ENCODE measurements around the gene CRK. TPM values are rescaled to one million over a fixed set of nuclear protein-coding genes. Genes with fewer than 3 reads are reported as not detected.
"Not testable (repeated sequence)": the region's sequence is repeated elsewhere in the genome, so short reads cannot be mapped to it uniquely, and the experiment has no call there.

The CRK gene
- total and polyA plus RNA-seq, 2 donors = 26.6 to 27.9 TPM

DNA sequence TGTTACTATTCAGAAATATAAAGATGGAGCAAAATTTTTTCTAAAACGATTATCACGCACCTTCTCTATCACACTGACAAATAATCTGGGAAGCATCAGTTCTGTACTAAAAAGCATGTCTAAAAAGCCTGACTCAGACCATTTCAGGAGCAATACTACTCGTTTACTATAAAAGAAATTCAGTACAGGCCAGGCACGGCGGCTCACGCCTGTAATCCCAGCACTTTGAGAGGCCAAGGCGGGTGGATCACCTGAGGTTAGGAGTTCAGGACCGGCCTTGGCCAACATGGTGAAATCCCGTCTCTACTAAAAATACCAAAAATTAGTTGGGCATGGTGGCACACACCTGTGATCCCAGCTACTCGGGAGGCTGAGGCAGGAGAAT is 77.6 kb downstream of the CRK start:
- peaks cover 8 to 37% of the 10 kb centered on the region in 2 donors for H3K36me3 ChIP-seq (ENCODE audit: control insufficient read depth in 2 of 2, insufficient read depth in 2 of 2, low read length in 1 of 2)
- H3K4me1 ChIP-seq (ENCODE audit: control insufficient read depth in 2 of 2, insufficient read depth in 2 of 2, low read length in 2 of 2) = peaks cover 10 to 22% of the 10 kb centered on the region in 2 donors
- H3K27me3 ChIP-seq (ENCODE audit: control insufficient read depth in 2 of 2, insufficient read depth in 1 of 2, low read length in 1 of 2); H3K4me3 ChIP-seq (ENCODE audit: low read length in 2 of 2); H3K9me3 ChIP-seq (ENCODE audit: control insufficient read depth in 2 of 2, insufficient read depth in 1 of 2, low read length in 1 of 2); H3K27ac ChIP-seq (ENCODE audit: low read depth in 1 of 2, low read length in 1 of 2); DNase-seq (ENCODE audit: low read depth in 6 of 9, low spot score in 9 of 9): not testable (repeated sequence)
- WGBS = 94% methylated on average over 10 of the region's 10 CpGs

DNA sequence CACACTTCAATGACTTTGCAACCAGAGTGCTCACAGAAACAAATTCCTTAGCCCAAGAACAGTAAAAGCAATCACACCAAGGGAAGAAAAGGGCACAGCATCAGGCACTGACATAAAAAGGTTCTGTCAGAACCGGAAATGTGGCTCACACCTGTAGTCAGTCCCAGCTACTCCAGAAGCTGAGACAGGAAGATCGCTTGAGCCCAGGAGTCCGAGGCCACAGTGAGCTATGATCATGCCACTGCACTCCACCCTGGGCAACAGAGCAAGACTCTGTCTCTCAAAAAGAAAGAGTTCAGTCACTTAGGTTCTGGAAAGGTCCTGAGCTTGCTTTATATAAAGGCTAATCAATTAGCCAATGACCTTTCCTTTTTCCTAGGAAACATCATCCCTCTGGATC is 78.7 kb downstream of the CRK start:
- peaks cover 10 to 22% of the 10 kb centered on the region in 2 donors for H3K4me1 ChIP-seq (ENCODE audit: control insufficient read depth in 2 of 2, insufficient read depth in 2 of 2, low read length in 2 of 2)

DNA sequence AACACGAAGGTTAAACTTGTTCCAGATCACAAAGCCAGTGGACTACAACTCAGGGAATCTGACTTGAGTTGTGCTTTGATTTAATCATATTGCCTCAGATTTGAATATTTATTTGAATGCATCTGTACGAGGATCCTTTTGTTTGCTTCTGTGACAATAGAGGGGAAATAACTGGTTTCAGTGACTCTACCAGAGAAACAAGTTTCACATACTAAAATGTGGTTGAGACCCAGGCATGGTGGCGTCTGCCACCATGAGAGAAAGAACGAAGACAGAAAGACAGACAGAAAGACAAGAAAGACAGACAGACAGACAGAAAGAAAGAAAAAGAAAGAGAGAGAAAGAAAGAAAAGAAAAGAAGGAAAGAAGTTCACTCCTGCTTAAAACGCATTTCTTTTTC is 80.0 kb downstream of the CRK start:
- no peak overlapping the region for H3K4me3 ChIP-seq (ENCODE audit: low read length in 2 of 2)
- DNase-seq (ENCODE audit: low read depth in 6 of 9, low spot score in 9 of 9) = no peak
- peaks cover 15 to 41% of the 10 kb centered on the region in 2 donors for H3K36me3 ChIP-seq (ENCODE audit: control insufficient read depth in 2 of 2, insufficient read depth in 2 of 2, low read length in 1 of 2)
- peaks cover 10 to 19% of the 10 kb centered on the region in 2 donors for H3K4me1 ChIP-seq (ENCODE audit: control insufficient read depth in 2 of 2, insufficient read depth in 2 of 2, low read length in 2 of 2)
- H3K9me3 ChIP-seq (ENCODE audit: control insufficient read depth in 2 of 2, insufficient read depth in 1 of 2, low read length in 1 of 2) = no peaks in the 10 kb centered on the region
- no peak overlapping the region for H3K27ac ChIP-seq (ENCODE audit: low read depth in 1 of 2, low read length in 1 of 2)
- WGBS = 81% methylated on average over 5 of the region's 5 CpGs
- H3K27me3 ChIP-seq (ENCODE audit: control insufficient read depth in 2 of 2, insufficient read depth in 1 of 2, low read length in 1 of 2) = no peaks in the 10 kb centered on the region

More for the DNA sequence above, 78.7 kb downstream of the CRK start:
- Histone ChIP-seq H3K36me3 (ENCODE audit: control insufficient read depth in 2 of 2, insufficient read depth in 2 of 2, low read length in 1 of 2) (peaks cover 15 to 41% of the 10 kb centered on the region in 2 donors), H3K4me3 (ENCODE audit: low read length in 2 of 2) (no peak overlapping the region), H3K9me3 (ENCODE audit: control insufficient read depth in 2 of 2, insufficient read depth in 1 of 2, low read length in 1 of 2) (no peaks in the 10 kb centered on the region), H3K27me3 (ENCODE audit: control insufficient read depth in 2 of 2, insufficient read depth in 1 of 2, low read length in 1 of 2) (no peaks in the 10 kb centered on the region), H3K27ac (ENCODE audit: low read depth in 1 of 2, low read length in 1 of 2) (no peak overlapping the region)
- 82% methylated on average over 3 of the region's 3 CpGs for WGBS
- no peak for DNase-seq (ENCODE audit: low read depth in 6 of 9, low spot score in 9 of 9)

DNA sequence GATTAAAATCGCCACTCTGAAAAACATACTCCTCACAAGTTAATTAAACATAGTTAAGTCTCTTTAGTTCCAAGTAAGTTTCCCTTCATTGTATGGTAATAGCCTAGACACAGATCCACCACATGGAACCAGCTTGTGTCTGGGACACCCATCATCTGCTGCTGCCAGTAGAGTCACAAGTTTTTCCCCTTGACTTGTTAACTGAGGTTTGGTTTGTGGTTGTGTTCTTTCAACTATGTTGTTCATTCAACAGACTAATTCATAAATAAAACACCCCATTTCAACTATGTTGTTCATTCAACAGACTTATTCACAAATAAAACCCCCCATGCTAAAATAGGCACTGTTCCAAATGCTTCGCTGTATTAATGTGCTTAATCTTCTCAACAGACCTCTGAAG is 80.4 kb downstream of the CRK start:
- DNase-seq (ENCODE audit: low read depth in 6 of 9, low spot score in 9 of 9) = no peak
- Histone ChIP-seq H3K4me3 (ENCODE audit: low read length in 2 of 2) (no peak overlapping the region), H3K9me3 (ENCODE audit: control insufficient read depth in 2 of 2, insufficient read depth in 1 of 2, low read length in 1 of 2) (no peaks in the 10 kb centered on the region), H3K36me3 (ENCODE audit: control insufficient read depth in 2 of 2, insufficient read depth in 2 of 2, low read length in 1 of 2) (peaks cover 15 to 41% of the 10 kb centered on the region in 2 donors), H3K27me3 (ENCODE audit: control insufficient read depth in 2 of 2, insufficient read depth in 1 of 2, low read length in 1 of 2) (no peaks in the 10 kb centered on the region), H3K4me1 (ENCODE audit: control insufficient read depth in 2 of 2, insufficient read depth in 2 of 2, low read length in 2 of 2) (peaks cover 10 to 19% of the 10 kb centered on the region in 2 donors), H3K27ac (ENCODE audit: low read depth in 1 of 2, low read length in 1 of 2) (no peak overlapping the region)
- WGBS = 47% methylated on average over 2 of the region's 2 CpGs

DNA sequence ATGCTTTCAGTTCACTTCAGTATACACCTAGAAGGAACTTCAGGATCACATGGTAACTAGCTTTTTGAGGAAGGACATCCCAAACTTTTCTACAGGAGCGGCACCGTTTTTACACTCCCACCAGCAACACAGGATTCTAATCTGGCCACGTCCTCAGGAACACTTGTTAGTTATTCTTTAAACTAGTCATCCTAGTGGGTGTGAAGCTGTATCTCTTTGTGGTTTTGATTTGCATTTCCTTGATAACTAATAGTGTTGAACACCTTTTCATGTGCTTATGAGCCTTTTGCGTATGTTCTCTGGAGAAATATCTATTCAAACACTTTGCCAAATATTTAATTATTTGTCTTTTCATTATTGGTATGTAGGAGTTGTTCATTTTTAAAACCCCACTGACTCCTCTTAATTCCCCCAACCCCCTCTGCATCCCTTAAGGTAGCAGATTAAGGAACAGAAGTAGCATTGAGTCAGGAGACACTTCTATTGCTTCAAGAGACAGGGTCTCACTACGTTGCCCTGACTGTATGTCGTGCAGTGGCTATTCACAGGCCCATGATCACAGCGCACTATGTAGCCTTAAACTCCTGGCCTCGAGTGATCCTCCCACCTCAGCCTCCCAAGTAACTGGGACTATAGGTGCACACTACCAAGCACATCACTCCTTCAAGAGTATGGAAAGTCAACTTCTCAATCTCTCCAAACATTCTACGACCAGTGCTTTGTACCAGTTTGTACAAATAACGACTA is 81.4 kb downstream of the CRK start:
- H3K9me3 ChIP-seq (ENCODE audit: control insufficient read depth in 2 of 2, insufficient read depth in 1 of 2, low read length in 1 of 2) = no peaks in the 10 kb centered on the region
- no peak for DNase-seq (ENCODE audit: low read depth in 6 of 9, low spot score in 9 of 9)
- H3K4me3 ChIP-seq (ENCODE audit: low read length in 2 of 2) = no peak overlapping the region
- H3K27ac ChIP-seq (ENCODE audit: low read depth in 1 of 2, low read length in 1 of 2) = no peak overlapping the region
- peaks cover 10 to 21% of the 10 kb centered on the region in 2 donors for H3K4me1 ChIP-seq (ENCODE audit: control insufficient read depth in 2 of 2, insufficient read depth in 2 of 2, low read length in 2 of 2)
- H3K36me3 ChIP-seq (ENCODE audit: control insufficient read depth in 2 of 2, insufficient read depth in 2 of 2, low read length in 1 of 2) = peaks cover 19 to 41% of the 10 kb centered on the region in 2 donors
- H3K27me3 ChIP-seq (ENCODE audit: control insufficient read depth in 2 of 2, insufficient read depth in 1 of 2, low read length in 1 of 2) = no peaks in the 10 kb centered on the region
- WGBS = 85% methylated on average over 10 of the region's 10 CpGs

DNA sequence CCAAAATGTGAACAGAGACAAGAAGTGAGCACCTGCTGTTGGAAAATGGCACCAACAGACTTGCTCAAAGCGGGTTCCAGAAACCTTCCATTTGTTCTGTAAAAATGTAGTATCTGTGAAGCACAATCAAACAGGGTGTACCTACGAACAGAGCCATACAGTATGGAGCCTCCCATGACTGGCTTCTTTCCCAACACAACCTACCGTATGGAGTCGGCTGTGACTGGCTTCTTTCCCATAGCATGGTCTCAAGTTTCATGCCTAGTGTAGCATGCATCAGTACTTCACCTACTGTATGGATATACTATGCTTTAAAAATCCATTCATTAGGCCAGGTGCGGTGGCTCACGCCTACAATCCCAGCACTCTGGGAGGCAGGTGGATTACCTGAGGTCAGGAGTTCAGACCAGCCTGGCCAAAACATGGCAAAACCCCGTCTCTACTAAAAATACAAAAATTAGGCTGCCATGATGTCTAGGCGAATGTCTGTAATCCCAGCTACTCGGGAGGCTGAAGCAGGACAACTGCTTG is 82.3 kb downstream of the CRK start:
- H3K9me3 ChIP-seq (ENCODE audit: control insufficient read depth in 2 of 2, insufficient read depth in 1 of 2, low read length in 1 of 2) = no peaks in the 10 kb centered on the region
- peaks cover 10 to 21% of the 10 kb centered on the region in 2 donors for H3K4me1 ChIP-seq (ENCODE audit: control insufficient read depth in 2 of 2, insufficient read depth in 2 of 2, low read length in 2 of 2)
- H3K4me3 ChIP-seq (ENCODE audit: low read length in 2 of 2) = no peak overlapping the region
- no peak for DNase-seq (ENCODE audit: low read depth in 6 of 9, low spot score in 9 of 9)
- H3K36me3 ChIP-seq (ENCODE audit: control insufficient read depth in 2 of 2, insufficient read depth in 2 of 2, low read length in 1 of 2) = peaks cover 19 to 41% of the 10 kb centered on the region in 2 donors
- H3K27ac ChIP-seq (ENCODE audit: low read depth in 1 of 2, low read length in 1 of 2) = no peak overlapping the region
- H3K27me3 ChIP-seq (ENCODE audit: control insufficient read depth in 2 of 2, insufficient read depth in 1 of 2, low read length in 1 of 2) = no peaks in the 10 kb centered on the region
- 93% methylated on average over 9 of the region's 9 CpGs for WGBS

DNA sequence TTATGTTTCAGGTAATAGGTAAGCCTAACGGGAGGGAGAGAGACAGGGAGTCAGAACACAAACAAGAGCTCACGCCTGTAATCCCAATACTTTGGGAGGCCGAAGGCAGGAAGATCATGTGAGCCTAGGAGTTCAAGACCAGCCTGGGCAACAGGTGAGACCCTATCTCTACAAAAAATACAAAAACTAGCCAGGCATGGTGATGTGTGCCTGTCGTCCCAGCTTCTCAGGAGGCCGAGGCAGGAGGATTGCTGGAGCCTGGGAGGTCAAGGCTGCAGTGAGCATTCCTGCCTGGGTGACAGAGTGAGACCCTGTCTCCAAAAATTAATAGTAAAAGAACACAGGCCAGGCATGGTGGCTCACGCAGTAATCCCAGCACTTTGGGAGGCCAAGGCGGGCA is 83.4 kb downstream of the CRK start:
- peaks cover 10 to 21% of the 10 kb centered on the region in 2 donors for H3K4me1 ChIP-seq (ENCODE audit: control insufficient read depth in 2 of 2, insufficient read depth in 2 of 2, low read length in 2 of 2)
- H3K4me3 ChIP-seq (ENCODE audit: low read length in 2 of 2) = no peak overlapping the region
- WGBS = 97% methylated on average over 7 of the region's 7 CpGs
- no peak overlapping the region for H3K27ac ChIP-seq (ENCODE audit: low read depth in 1 of 2, low read length in 1 of 2)
- DNase-seq (ENCODE audit: low read depth in 6 of 9, low spot score in 9 of 9) = no peak
- peaks cover 16 to 40% of the 10 kb centered on the region in 2 donors for H3K36me3 ChIP-seq (ENCODE audit: control insufficient read depth in 2 of 2, insufficient read depth in 2 of 2, low read length in 1 of 2)
- H3K27me3 ChIP-seq (ENCODE audit: control insufficient read depth in 2 of 2, insufficient read depth in 1 of 2, low read length in 1 of 2) = no peaks in the 10 kb centered on the region
- H3K9me3 ChIP-seq (ENCODE audit: control insufficient read depth in 2 of 2, insufficient read depth in 1 of 2, low read length in 1 of 2) = no peaks in the 10 kb centered on the region

DNA sequence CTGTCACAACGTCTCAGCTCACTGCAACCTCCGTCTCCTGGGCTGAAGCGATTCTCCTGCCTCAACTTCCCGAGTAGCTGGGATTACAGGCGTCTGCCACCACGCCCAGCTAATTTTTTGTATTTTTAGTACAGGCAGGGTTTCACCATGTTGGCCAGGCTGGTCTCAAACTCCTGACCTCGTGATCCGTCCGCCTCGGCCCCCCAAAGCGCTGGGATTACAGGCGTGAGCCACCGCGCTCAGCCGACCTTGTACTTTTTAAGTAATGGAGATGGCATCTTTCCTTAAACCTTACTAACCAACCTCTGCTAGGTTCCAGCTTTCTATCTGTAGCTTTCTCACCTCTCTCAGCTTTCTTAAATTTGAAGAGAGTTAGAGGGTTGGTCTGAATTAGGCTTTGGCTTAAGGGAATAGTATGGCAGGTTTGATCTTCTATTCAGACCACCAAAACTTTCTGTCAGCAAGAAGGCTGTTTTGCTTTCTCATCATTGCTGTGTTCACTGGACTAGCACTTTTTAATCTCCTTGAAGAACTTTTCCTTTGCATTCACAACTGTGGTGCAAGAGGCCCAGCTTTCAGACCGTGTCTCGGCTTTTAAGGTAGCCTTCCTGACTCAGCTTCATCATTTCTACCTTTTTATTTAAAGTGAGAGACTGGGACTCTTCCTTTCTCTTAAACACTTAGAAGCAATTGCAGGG is 84.0 kb downstream of the CRK start:
- Histone ChIP-seq H3K9me3 (ENCODE audit: control insufficient read depth in 2 of 2, insufficient read depth in 1 of 2, low read length in 1 of 2) (no peaks in the 10 kb centered on the region), H3K27me3 (ENCODE audit: control insufficient read depth in 2 of 2, insufficient read depth in 1 of 2, low read length in 1 of 2) (no peaks in the 10 kb centered on the region), H3K27ac (ENCODE audit: low read depth in 1 of 2, low read length in 1 of 2) (no peak overlapping the region), H3K4me3 (ENCODE audit: low read length in 2 of 2) (no peak overlapping the region), H3K36me3 (ENCODE audit: control insufficient read depth in 2 of 2, insufficient read depth in 2 of 2, low read length in 1 of 2) (peaks cover 16 to 41% of the 10 kb centered on the region in 2 donors), H3K4me1 (ENCODE audit: control insufficient read depth in 2 of 2, insufficient read depth in 2 of 2, low read length in 2 of 2) (peaks cover 5 to 15% of the 10 kb centered on the region in 2 donors)
- no peak for DNase-seq (ENCODE audit: low read depth in 6 of 9, low spot score in 9 of 9)
- WGBS = 98% methylated on average over 17 of the region's 17 CpGs
